Neural progenitor cell (in vitro differentiated cells): ENCODE results near the gene NOTCH1. TPM values are rescaled to one million over a fixed set of nuclear protein-coding genes. Genes with fewer than 3 reads are reported as not detected.

Source experiments
- DNase-seq: peaks from one replicate; pipeline ENCODE4 v3.0.0-alpha.2; 2016; ENCODE audit warnings: low spot score
- H2AFZ ChIP-seq: fragments of 200-600 bp; sonication (generic); replicated peaks from 2 replicates; pipeline ENCODE4 v1.6.1; 2016; ENCODE audit warnings: antibody characterized with exemption
- H3F3A ChIP-seq: fragments of 200-600 bp; sonication (generic); 2 replicates; pipeline ENCODE4 v1.6.1; 2016; ENCODE audit warnings: antibody characterized with exemption, low read depth
- H3K27ac ChIP-seq: fragments of 200-600 bp; sonication (generic); 2 replicates; pipeline ENCODE4 v1.5.1; 2016; ENCODE audit warnings: mild to moderate bottlenecking
- H3K27me3 ChIP-seq: fragments of 200-600 bp; sonication (generic); 2 replicates; pipeline ENCODE4 v1.6.1; 2016; ENCODE audit warnings: mild to moderate bottlenecking, moderate library complexity
- H3K36me3 ChIP-seq: fragments of 200-600 bp; sonication (generic); 2 replicates; pipeline ENCODE4 v1.5.1; 2016
- H3K4me1 ChIP-seq: fragments of 200-600 bp; sonication (generic); 2 replicates; pipeline ENCODE4 v1.6.1; 2016; ENCODE audit warnings: mixed run types
- H3K4me2 ChIP-seq: fragments of 200-600 bp; sonication (generic); 2 replicates; pipeline ENCODE4 v1.6.1; 2016
- H3K4me3 ChIP-seq: fragments of 200-600 bp; sonication (generic); 2 replicates; pipeline ENCODE4 v1.5.1; 2016
- H3K79me2 ChIP-seq: fragments of 200-600 bp; sonication (generic); 2 replicates; pipeline ENCODE4 v1.6.1; 2016; ENCODE audit warnings: low read depth
- H3K9ac ChIP-seq: fragments of 200-600 bp; sonication (generic); 2 replicates; pipeline ENCODE4 v1.6.1; 2016
- H3K9me3 ChIP-seq: fragments of 200-600 bp; sonication (generic); 2 replicates; pipeline ENCODE4 v1.5.1; 2016; ENCODE audit warnings: low read depth
- H4K20me1 ChIP-seq: fragments of 200-600 bp; sonication (generic); 2 replicates; pipeline ENCODE4 v1.6.1; 2016; ENCODE audit warnings: low read depth
- H3K27ac Mint-ChIP-seq: 3 replicates; pipeline ENCODE4 v1.8.0; 2021; ENCODE audit warnings: mixed read lengths
- H3K27me3 Mint-ChIP-seq: 2 replicates; pipeline ENCODE4 v1.8.0; 2022; ENCODE audit warnings: low read depth, mild to moderate bottlenecking, inconsistent platforms, moderate library complexity, mixed read lengths; ENCODE audit not compliant: insufficient read depth
- H3K36me3 Mint-ChIP-seq: 3 replicates; pipeline ENCODE4 v1.8.0; 2021; ENCODE audit warnings: mixed read lengths
- H3K4me1 Mint-ChIP-seq: 3 replicates; pipeline ENCODE4 v1.8.0; 2021; ENCODE audit warnings: mixed read lengths
- H3K4me3 Mint-ChIP-seq: 3 replicates; pipeline ENCODE4 v1.8.0; 2021; ENCODE audit warnings: mild to moderate bottlenecking, moderate library complexity, mixed read lengths
- H3K9me3 Mint-ChIP-seq: 3 replicates; pipeline ENCODE4 v1.8.0; 2020; ENCODE audit warnings: mixed read lengths
- CTCF ChIP-seq: fragments of 200-600 bp; sonication (generic); IDR thresholded peaks from 2 replicates; pipeline ENCODE4 v1.5.1; 2017; ENCODE audit warnings: antibody characterized with exemption, mild to moderate bottlenecking
- EZH2 ChIP-seq: fragments of 200-600 bp; sonication (generic); IDR thresholded peaks from 2 replicates; pipeline ENCODE4 v1.6.1; 2017; ENCODE audit warnings: antibody characterized with exemption, mild to moderate bottlenecking, moderate library complexity
- EZH2phosphoT487 ChIP-seq: fragments of 200-600 bp; sonication (generic); IDR thresholded peaks from 2 replicates; pipeline ENCODE4 v1.6.1; 2017; ENCODE audit warnings: antibody characterized with exemption
- total RNA-seq: library from RNA; depleted of rRNA; stranded (reverse); fragments of >200 nt; gene quantifications from 2 replicates; pipeline ENCODE4 v1.2.3, GENCODE V29; 2015; ENCODE audit warnings: low replicate concordance

NOTCH1 gene
- total RNA-seq, 1 donor from 2014 or later, result 11.7 TPM

GRCh38 chr9:136564379-136564988, 18.6 kb upstream of the NOTCH1 start:
- H2AFZ ChIP-seq, result no peak overlapping the region
- H3K27ac Mint-ChIP-seq, result peak overlapping the region; percentile 81
- no peak overlapping the region for H3K4me3 ChIP-seq
- H3K79me2 ChIP-seq, result no peaks in the 10 kb centered on the region
- H3F3A ChIP-seq, result peaks cover 21% of the 10 kb centered on the region
- H3K36me3 ChIP-seq, result no peaks in the 10 kb centered on the region
- no peaks in the 10 kb centered on the region for H4K20me1 ChIP-seq
- TF ChIP-seq EZH2phosphoT487 (no peak), CTCF (no peak), EZH2 (no peak)
- peaks cover 27% of the 10 kb centered on the region for H3K4me1 ChIP-seq
- H3K27me3 Mint-ChIP-seq, result peaks cover 9% of the 10 kb centered on the region
- no peak overlapping the region for H3K4me2 ChIP-seq
- H3K36me3 Mint-ChIP-seq, result no peaks in the 10 kb centered on the region
- no peak for DNase-seq
- H3K27me3 ChIP-seq, result no peaks in the 10 kb centered on the region
- H3K4me1 Mint-ChIP-seq, result peaks cover 36% of the 10 kb centered on the region
- H3K4me3 Mint-ChIP-seq, result no peak overlapping the region
- H3K9ac ChIP-seq, result no peak overlapping the region
- H3K9me3 ChIP-seq, result peaks cover 3% of the 10 kb centered on the region
- peaks cover 16% of the 10 kb centered on the region for H3K9me3 Mint-ChIP-seq
- H3K27ac ChIP-seq, result no peak overlapping the region

GRCh38 chr9:136563646-136564325, 17.9 kb upstream of the NOTCH1 start:
- no peak for TF ChIP-seq CTCF
- no peak for TF ChIP-seq EZH2
- TF ChIP-seq EZH2phosphoT487, result no peak
- no peak for DNase-seq

DNA sequence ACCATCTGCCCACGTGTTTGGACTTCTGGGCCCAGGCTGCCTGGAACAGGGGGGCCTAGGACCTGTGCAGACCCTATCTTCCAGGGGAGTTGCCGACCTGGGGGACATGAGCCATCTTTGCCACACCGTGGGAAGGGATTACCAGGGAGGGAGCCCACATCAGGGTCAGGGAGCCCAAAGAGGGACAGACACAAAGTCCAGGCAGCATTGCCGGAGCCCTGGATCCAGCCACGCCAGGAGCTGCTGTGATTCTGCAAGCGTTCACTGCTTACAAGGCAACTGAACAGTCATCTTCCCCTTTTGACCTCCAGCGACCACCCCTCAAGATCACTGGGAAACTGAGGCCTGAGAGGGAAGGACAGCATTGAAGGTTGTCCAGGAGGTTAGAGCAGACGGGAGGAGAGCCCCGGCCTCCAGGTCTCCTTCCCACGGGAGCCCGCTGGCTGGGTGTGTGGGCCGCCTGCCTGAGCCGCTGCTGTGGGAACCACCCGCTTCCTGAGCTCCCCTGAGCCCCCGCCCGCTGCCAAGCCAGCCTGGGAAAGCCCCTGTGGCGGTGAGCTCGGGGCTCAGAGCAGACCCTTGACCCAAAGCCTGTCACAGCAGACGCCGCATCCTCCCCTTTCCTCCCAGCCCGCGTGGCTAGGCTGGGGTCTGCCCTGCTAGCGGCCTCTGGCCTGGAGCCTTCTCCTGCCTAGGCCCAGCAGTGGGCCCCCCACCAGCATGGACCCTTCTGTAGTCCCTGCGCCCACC, 17.1 kb upstream of the NOTCH1 start:
- Mint-ChIP-seq H3K9me3 (peaks cover 25% of the 10 kb centered on the region), H3K27ac (no peak overlapping the region), H3K4me3 (no peak overlapping the region), H3K4me1 (peaks cover 25% of the 10 kb centered on the region), H3K36me3 (no peaks in the 10 kb centered on the region), H3K27me3 (peaks cover 6% of the 10 kb centered on the region)
- no peak overlapping the region for H3K4me3 ChIP-seq
- no peaks in the 10 kb centered on the region for H3K27me3 ChIP-seq
- DNase-seq, result no peak
- no peak overlapping the region for H2AFZ ChIP-seq
- H3K9me3 ChIP-seq, result peaks cover 9% of the 10 kb centered on the region
- H3F3A ChIP-seq, result peaks cover 11% of the 10 kb centered on the region
- H3K27ac ChIP-seq, result no peak overlapping the region
- H3K9ac ChIP-seq, result no peak overlapping the region
- peaks cover 25% of the 10 kb centered on the region for H3K4me1 ChIP-seq
- no peaks in the 10 kb centered on the region for H3K79me2 ChIP-seq
- H4K20me1 ChIP-seq, result no peaks in the 10 kb centered on the region
- H3K36me3 ChIP-seq, result no peaks in the 10 kb centered on the region
- no peak overlapping the region for H3K4me2 ChIP-seq
- no peak for TF ChIP-seq EZH2
- TF ChIP-seq EZH2phosphoT487, result no peak
- no peak for TF ChIP-seq CTCF

More at GRCh38 chr9:136563646-136564325, 17.9 kb upstream of the NOTCH1 start:
- Histone ChIP-seq H3K9me3 (peaks cover 9% of the 10 kb centered on the region), H2AFZ (no peak overlapping the region), H3K27me3 (no peaks in the 10 kb centered on the region), H3F3A (peaks cover 14% of the 10 kb centered on the region), H3K27ac (no peak overlapping the region), H3K36me3 (no peaks in the 10 kb centered on the region), H3K4me3 (no peak overlapping the region), H3K9ac (no peak overlapping the region), H3K4me2 (no peak overlapping the region), H3K4me1 (peaks cover 27% of the 10 kb centered on the region), H4K20me1 (no peaks in the 10 kb centered on the region), H3K79me2 (no peaks in the 10 kb centered on the region)
- peaks cover 5% of the 10 kb centered on the region for H3K27me3 Mint-ChIP-seq
- H3K4me3 Mint-ChIP-seq, result no peak overlapping the region
- H3K9me3 Mint-ChIP-seq, result peaks cover 22% of the 10 kb centered on the region
- no peak overlapping the region for H3K27ac Mint-ChIP-seq
- peaks cover 29% of the 10 kb centered on the region for H3K4me1 Mint-ChIP-seq
- H3K36me3 Mint-ChIP-seq, result no peaks in the 10 kb centered on the region
